Measurements from ENCODE around the gene MAP3K5.

DNA sequence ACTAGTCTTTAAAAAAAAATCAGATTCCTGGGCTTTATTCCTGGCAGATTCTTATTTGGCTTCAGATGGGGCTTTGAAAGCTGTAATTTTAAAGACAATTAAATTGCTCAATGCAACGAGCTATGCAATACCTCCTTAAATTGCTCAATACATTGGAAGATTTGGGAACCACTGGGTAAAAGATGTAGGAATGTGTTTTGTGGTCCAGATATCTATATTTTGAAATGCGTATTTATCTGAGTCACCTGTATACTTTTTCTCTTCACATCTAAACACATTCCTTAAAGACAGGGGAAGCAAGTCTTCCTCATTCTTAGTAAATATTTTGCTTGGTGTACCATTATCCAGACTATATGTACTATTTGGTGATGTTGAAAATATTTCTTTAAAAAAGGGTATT is 212.5 kb downstream of the MAP3K5 start:
- TF ChIP-seq CTCF (IDR thresholded peaks at IDR 0.05; ENCODE audit: low read length) (no peak), EZH2 (IDR thresholded peaks at IDR 0.05; ENCODE audit: borderline replicate concordance, low read length) (no peak)

Measured in OCI-LY1 (cell line).